Right renal pelvis (tissue), 4 donors: ENCODE data around the gene GASK1A. TPM values are rescaled to one million over a fixed set of nuclear protein-coding genes. Genes with fewer than 3 reads are reported as not detected.

Source experiments
- DNase-seq, 4 donors: peaks; one replicate each; pipeline ENCODE4 v3.0.0-alpha.2; 2013; ENCODE audit warnings: low read depth in 4 of 4, low spot score in 3 of 4, missing footprints in 1 of 4
- polyA plus RNA-seq, 4 donors: library from polyadenylated mRNA; unstranded; fragments of 120-200 nt; gene quantifications; one replicate each; pipeline ENCODE4 v1.2.1, GENCODE V29; 2013; ENCODE audit not compliant: insufficient read length in 4 of 4

The GASK1A gene
- polyA plus RNA-seq, 4 donors, result 3.4 to 4.7 (median 4.2) TPM

DNA sequence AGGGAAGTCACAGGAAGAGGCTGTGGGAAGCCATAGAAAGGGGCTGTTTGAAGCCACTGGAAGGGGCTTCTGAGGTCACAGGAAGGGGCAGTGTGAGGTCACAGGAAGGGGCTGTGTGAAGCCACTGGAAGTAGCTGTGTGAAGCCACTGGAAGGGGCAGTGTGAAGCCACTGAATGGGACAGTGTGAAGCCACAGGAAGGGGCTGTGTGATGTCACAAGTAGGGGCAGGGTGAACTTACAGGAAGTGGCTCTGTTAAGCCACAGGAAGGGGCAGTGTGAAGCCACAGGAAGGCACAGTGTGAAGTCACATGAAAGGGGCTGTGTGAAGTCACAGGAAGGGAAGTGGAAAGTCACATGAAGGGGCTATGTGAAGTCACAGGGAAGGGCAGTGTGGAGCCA is 33.1 kb downstream of the GASK1A start:
- DNase-seq, result no peak

DNA sequence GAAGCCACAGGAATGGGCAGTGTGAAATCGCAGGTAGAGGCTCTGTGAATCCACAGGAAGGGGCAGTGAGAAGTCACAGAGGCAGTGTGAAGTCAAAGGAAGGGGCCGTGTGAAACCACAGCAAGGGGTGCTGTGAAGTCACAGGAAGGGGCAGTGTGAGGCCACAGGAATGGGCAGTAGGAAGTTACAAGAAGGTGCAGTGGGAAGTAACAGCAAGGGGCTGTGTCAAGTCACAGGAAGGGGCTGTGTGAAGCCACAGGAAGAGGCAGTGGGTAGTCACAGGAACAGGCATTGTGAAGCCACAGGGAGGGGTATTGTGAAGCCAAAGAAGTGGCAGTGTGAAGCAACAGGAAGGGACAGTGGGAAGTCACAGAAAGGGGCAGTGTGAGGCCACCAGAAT is 34.1 kb downstream of the GASK1A start:
- no peak for DNase-seq

DNA sequence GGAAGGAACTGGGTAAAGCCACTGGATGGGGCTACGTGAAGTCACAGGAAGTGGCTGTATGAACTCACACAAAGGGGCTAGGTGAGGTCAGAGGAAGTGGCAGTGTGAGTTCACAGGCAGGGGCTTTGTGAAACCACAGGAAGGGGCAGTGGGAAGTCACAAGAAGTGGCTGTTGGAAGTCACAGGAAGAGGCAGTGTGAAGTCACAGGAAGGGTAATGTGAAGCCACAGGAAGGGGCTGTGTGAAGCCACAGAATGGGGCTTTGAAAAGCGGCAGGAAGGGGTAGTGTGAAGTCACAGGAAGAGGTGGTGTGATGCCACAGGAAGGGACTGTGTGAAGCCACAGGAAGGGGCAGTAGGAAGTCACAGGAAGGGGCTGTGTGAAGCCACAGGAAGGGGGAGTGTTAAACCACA is 34.6 kb downstream of the GASK1A start:
- no peak for DNase-seq

DNA sequence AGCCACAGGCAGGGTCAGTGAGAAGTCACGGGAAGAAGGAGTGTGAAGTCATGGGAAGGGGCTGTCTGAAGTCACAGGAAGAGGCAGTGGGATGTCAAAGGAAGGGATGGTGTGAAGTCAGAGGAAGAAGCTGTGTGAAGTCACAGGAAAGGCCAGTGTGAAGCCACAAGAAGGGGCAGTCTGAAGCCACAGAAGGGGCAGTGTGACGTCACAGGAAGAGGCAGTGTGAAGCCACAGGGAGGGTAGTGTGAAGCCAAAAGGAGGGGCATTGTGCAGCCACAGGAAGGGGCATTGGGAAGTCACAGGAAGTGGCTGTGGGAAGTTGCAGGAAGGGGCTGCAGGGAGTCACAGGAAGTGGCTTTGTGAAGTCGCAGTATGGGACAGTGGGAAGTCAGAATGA is 35.1 kb downstream of the GASK1A start:
- no peak for DNase-seq

GRCh38 chr3:43014956-43015355 is 35.8 kb downstream of the GASK1A start:
- no peak for DNase-seq

DNA sequence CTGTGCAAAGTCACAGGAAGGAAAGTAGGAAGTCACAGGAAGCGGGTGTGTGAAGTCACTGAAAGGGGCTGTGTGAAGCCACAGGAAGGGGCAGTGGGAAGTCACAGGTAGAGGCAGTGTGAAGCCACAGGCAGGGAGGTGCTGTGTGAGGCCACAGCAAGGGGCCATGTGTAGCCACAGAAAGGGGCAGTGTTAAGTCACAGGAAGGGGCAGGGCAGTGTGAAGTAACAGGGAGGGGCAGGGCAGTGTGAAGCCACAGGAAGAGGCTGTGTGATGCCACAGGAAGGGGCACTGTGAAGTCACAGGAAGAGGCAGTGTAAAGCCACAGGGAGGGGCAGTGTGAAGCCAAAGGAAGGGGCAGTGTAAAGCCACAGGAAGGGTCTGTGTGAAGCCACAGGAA is 36.5 kb downstream of the GASK1A start:
- no peak for DNase-seq

GRCh38 chr3:43015991-43016865 is 37.1 kb downstream of the GASK1A start:
- no peak for DNase-seq

DNA sequence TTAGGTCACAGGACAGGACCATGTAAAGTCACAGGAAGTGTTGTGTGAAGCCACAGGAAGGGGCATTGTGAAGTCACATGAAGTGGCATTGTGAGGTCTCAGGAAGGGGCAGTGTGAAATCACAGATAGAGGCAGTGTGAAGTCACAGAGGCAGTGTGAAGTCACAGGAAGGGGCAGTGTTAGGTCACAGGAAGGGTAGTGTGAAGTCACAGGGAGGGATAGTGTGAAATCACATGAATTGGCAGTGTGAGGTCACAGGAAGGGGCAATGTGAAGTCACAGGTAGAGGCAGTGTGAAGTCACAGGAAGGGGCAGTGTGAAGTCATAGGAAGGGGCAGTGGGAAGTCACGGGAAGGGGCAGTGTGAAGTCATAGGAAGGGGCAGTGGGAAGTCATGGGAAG is 37.9 kb downstream of the GASK1A start:
- DNase-seq, result no peak

DNA sequence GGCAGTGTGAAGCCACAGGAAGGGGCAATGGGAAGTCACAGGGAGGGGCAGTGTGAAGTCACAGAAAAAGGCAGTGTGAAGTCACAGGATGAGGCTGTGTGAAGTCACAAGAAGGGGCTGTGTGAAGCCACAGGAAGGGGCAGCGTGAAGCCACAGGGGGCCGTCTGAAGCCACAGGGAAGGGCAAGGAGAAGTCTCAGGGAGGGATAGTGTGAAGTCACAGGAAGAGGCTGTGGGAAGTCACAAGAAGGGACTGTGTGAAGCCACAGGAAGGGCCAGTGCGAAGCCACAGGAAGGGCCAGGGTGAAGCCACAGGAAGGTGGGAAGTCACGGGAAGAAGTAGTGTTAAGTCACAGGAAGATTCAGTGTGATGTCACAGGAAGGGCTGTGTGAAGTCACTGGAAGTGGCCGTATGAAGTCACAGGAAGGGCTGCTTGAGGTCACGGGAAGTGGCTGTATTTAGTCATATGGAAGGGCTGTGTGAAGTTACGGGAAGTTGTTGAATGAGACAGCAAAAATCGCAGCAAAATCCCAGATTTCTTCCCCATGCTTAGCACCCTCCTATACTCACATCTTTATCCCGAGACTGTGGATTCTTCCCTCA is 38.6 kb downstream of the GASK1A start:
- no peak for DNase-seq

- DNase-seq, result no peak
Measured at GRCh38 chr3:43018246-43018645, 39.1 kb downstream of the GASK1A start.

GRCh38 chr3:43019006-43019809 is 40.1 kb downstream of the GASK1A start:
- no peak for DNase-seq

DNA sequence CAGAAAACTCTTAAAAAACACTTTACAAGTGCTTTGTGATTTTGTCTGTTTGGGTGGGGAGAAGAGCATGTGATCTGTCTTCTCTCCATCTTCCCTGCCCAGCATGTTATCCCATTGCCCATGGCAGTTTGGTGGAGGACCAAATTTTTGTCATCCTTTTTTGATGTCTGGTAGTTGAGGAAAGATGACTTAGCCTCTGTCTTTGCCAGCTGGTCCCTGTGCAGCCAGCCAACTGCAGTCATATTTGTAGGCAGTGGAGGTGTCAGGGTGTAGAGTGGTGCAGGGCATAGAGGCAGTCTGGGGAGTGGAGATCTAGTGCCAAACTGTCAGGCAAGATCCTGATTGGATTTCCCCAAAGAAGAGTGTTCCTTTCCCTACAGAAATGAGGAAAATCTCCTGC is 40.7 kb downstream of the GASK1A start:
- no peak for DNase-seq

GRCh38 chr3:43021186-43021585 is 42.1 kb downstream of the GASK1A start:
- DNase-seq, result no peak

GRCh38 chr3:43022121-43022520 is 43.0 kb downstream of the GASK1A start:
- no peak for DNase-seq

DNA sequence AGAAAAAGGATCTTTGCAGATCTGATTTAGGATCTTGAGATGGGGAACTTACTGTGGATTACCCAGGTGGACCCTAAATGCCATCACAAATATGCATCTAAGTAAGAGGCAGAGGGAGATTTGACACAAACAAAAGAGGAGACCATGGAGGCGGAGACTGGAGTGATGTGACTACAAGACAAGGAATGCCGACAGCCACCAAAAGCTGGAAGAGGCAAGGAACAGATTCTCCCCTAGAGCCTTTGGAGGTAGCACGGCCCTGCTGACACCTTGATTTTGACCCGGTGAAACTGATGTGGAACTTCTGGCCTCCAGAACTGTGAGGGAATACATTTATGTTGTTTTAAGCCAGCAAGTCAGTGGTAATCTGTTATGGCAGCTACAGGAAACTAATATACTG is 44.0 kb downstream of the GASK1A start:
- no peak for DNase-seq

GRCh38 chr3:43023746-43024145 is 44.6 kb downstream of the GASK1A start:
- DNase-seq, result no peak

GRCh38 chr3:43024181-43024885 is 45.2 kb downstream of the GASK1A start:
- no peak for DNase-seq

DNA sequence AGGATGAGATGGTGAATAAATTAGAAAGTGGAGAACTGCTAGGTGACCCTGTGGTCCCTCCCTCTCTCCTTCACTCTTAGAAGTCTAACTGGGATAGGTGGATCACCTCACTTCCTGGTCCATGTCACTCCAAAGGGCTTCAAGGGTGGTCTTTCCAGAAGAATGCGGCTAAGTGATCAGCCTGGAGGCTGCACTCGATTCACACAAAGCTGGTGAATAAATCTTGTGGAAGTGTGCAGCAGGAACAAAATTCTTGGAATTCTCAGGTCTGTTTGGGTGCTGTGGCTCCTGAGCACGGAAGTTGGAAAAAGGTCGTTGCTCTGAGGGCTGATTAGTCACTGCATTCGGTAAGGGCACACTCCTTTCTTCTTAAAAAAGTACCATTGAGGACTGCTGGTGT is 46.3 kb downstream of the GASK1A start:
- DNase-seq, result no peak

DNA sequence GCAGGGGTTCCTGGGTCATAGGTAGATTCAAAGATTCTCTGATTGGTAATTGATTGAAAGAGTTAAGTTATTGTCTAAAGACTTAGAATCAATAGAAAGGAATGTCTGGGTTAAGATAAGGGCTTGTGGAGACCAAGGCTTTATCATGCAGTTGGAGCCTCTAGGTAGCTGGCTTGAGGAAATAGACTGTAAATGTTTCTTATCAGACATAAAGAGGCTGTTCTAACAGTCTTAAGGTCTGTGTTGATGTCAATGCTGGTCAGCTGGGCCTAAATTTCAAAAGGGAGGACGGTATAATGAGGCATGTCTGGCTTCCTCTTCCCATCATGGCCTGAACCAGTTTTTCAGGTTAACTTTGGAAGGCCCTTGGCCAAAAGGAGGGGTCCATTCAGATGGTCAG is 48.9 kb downstream of the GASK1A start:
- DNase-seq, result no peak

DNA sequence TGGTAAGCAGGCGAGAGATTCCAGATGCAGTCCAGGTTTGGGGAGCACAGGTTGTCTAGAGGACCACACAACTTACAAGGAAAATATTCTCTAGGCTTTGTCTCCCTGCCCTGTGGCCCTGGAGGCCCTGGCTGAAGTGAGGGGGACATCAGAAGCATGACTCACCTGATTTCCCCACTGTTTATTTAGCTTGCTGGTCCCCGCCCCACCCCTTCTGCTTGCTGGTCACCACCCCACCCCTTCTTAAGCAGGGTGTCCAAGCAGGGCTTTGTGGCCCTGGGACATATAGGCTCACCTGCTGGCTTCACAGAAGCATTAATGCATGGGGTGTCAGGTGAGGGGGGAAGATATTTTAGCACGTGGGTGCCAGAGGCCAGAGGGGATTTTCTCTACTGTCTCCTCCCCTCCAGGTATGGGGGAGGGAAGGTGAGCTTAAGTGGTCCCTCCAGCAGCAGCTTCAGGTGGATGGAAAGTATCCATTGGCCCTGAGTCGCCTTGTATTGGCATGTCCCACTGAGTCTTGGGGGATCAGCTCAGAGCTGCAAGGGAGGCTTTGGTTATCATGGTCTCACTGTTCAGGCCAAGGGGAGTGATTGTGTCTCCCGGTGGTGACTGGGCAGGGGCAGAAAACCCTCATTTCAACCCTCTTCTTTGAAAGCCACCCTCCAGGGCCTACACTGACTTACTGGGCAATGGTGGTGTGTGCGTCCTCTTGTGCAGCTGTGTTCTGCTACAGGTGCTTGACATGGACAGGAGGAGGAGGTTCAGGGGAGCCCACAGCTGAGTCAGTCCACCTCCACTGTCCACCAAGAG is 49.8 kb downstream of the GASK1A start:
- no peak for DNase-seq
